Psoas muscle (tissue), 8 donors: ENCODE measurements around the gene GPRIN2. TPM values are rescaled to one million over a fixed set of nuclear protein-coding genes. Genes with fewer than 3 reads are reported as not detected.
A peak's percentile ranks its signal among the peaks of the same experiment; 100 is the strongest.

Source experiments
- ATAC-seq, 4 donors: fragments of 200-7000 bp; cut with Tn5 transposase; one replicate each; pipeline ENCODE4 v1.9.1; 2020; ENCODE audit warnings: moderate library complexity in 3 of 4, mild to moderate bottlenecking in 2 of 4
- DNase-seq, 2 donors: peaks; one replicate each; pipeline ENCODE4 v3.0.0-alpha.2; 2020
- H3K27ac ChIP-seq: fragments of 200-600 bp; one replicate; pipeline ENCODE4 v1.8.0; 2022
- H3K27me3 ChIP-seq, 3 donors: fragments of 200-600 bp in 1 of 3; one replicate each; pipeline versions ENCODE4 v1.6.1 to v1.8.0; 2013 to 2022; ENCODE audit warnings: low read length in 2 of 3, mild to moderate bottlenecking in 2 of 3, moderate library complexity in 1 of 3; ENCODE audit not compliant: insufficient read depth in 3 of 3
- H3K36me3 ChIP-seq, 2 donors: fragments of 200-600 bp in 1 of 2; one replicate each; pipeline versions ENCODE4 v1.6.1 to v1.8.0; 2013 to 2022; ENCODE audit warnings: low read depth in 1 of 2, mild to moderate bottlenecking in 1 of 2, moderate library complexity in 1 of 2; ENCODE audit not compliant: insufficient read depth in 1 of 2
- H3K4me1 ChIP-seq: fragments of 200-600 bp; one replicate; pipeline ENCODE4 v1.8.0; 2022
- H3K4me3 ChIP-seq: fragments of 200-600 bp; one replicate; pipeline ENCODE4 v1.8.0; 2022; ENCODE audit warnings: mild to moderate bottlenecking
- H3K9me3 ChIP-seq: fragments of 200-600 bp; one replicate; pipeline ENCODE4 v1.8.0; 2022
- CTCF ChIP-seq: fragments of 200-600 bp; IDR thresholded peaks from one replicate; pipeline ENCODE4 v1.8.0; 2022; ENCODE audit warnings: antibody characterized with exemption
- WGBS, 3 donors: extraction: QIAGEN DNeasy Blood & Tissue Kit; methylation state at CpG; one replicate each; pipeline versions ENCODE4 v1.1.6 to v1.1.7; 2013; 5-methylcytosine and 5-hydroxymethylcytosine counted together
- intact Hi-C, 2 donors: fragments of 100-400 bp; cut with DNase I; formaldehyde crosslinking; loops; one replicate each; pipeline versions ENCODE4 v1.11.0 to v1.14.2; 2022
- polyA plus RNA-seq, 3 donors: library from polyadenylated mRNA; stranded (reverse); fragments of 200-250 nt; gene quantifications; one replicate each; pipeline ENCODE4 v1.2.3, GENCODE V29; 2013
- total RNA-seq, 4 donors: library from RNA; stranded (reverse); fragmentation: NEBNext Ultra II Directional in 2 of 4; extraction: Animal tissue kit (Norgen Biotek cat#: 25700) in 2 of 4; gene quantifications; one replicate each; pipeline versions ENCODE4 v1.2.1 to v1.2.4, GENCODE V29; 2021 to 2023
- donor health status: healthy with polysubstance abuse.
- donor health status: DM: no; HTN: no; CAD: no; lungs with moderate emphysema.
- donor health status: Bipolar disorder and iron deficiency.
- donor health status: healthy.
- donor health status: DM: yes; HTN: yes; CAD: no.
- donor health status: DM: no; HTN: no; CAD: no.
- donor health status: DM: no; HTN: no; CAD: no.
- donor health status: DM: yes; HTN: yes; CAD: no.

Gene GPRIN2
- total and polyA plus RNA-seq, 7 donors, result not detected

- ATAC-seq (no peak), DNase-seq (peak; percentile 10 to 56)
- intact Hi-C loops, result loop anchor here in 1 of 2 donors (10.0 kb wide), 1 partner anchor 325 kb away; no protein-coding TSS in a partner anchor
- H3K9me3 ChIP-seq, result no peaks in the 10 kb centered on the region
- peaks cover 0 to 24% (median 2%) of the 10 kb centered on the region in 3 donors for H3K27me3 ChIP-seq
- 86 to 89% (median 87%) methylated on average over 31 of the region's 31 CpGs for whole genome bisulfite sequencing, 3 donors
- no peak for TF ChIP-seq CTCF
- H3K4me1 ChIP-seq, result no peaks in the 10 kb centered on the region
- no peaks in the 10 kb centered on the region for H3K36me3 ChIP-seq
- no peak overlapping the region for H3K27ac ChIP-seq
- H3K4me3 ChIP-seq, result no peak overlapping the region
These were observed 7.0 kb downstream of the GPRIN2 start for GRCh38 chr10:46549171-46550075.

DNA sequence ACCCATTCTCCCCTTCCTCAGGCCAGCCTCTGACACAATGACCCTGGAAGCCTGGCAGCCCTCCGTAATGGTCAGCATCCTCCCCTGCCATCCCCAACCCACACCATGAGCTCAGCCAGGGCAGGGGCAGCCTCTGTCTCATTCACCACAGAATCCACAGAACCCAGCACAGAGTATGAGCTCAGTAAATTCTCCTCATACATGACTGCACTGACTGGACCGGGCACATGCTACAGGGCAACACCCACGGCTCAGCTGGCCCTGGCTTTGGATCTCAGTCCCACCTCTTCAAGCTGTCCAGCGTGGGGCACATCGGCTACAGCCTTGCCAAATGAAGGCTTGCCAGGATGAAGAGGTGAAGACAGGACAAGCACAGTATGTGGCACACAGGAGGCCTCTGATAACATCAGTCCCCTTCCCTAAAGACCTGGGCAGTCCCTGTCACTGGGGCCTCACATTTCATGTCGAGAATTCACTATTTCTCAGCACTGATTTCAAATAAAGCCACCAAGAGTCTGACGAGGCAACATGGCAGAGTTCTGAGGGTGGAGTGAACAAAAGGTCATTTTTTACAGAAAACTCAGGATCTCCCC lies 7.9 kb downstream of the GPRIN2 start:
- no peak overlapping the region for H3K27ac ChIP-seq
- no peak overlapping the region for H3K4me3 ChIP-seq
- WGBS, 3 donors, result 51 to 67% (median 53%) methylated on average over 7 of the region's 7 CpGs
- intact Hi-C loops, result no loop called here
- peaks cover 0 to 20% (median 2%) of the 10 kb centered on the region in 3 donors for H3K27me3 ChIP-seq
- H3K36me3 ChIP-seq, result no peaks in the 10 kb centered on the region
- ATAC-seq (no peak), DNase-seq (peak; percentile 15 to 35)
- H3K4me1 ChIP-seq, result no peaks in the 10 kb centered on the region
- no peak for TF ChIP-seq CTCF
- no peaks in the 10 kb centered on the region for H3K9me3 ChIP-seq

GRCh38 chr10:46547541-46548497 lies 8.6 kb downstream of the GPRIN2 start:
- H3K4me1 ChIP-seq, result no peaks in the 10 kb centered on the region
- peaks cover 0 to 21% (median 2%) of the 10 kb centered on the region in 3 donors for H3K27me3 ChIP-seq
- TF ChIP-seq CTCF, result no peak
- DNase-seq (peak; percentile 4 to 35), ATAC-seq (no peak)
- intact Hi-C loops, result no loop called here
- no peaks in the 10 kb centered on the region for H3K9me3 ChIP-seq
- WGBS, 3 donors, result 69 to 74% (median 73%) methylated on average over 11 of the region's 11 CpGs
- no peaks in the 10 kb centered on the region for H3K36me3 ChIP-seq
- H3K4me3 ChIP-seq, result no peak overlapping the region
- no peak overlapping the region for H3K27ac ChIP-seq

- TF ChIP-seq CTCF, result no peak
- Histone ChIP-seq H3K36me3 (no peaks in the 10 kb centered on the region), H3K4me1 (no peaks in the 10 kb centered on the region), H3K9me3 (no peaks in the 10 kb centered on the region), H3K27me3 (peaks cover 0 to 24% (median 3%) of the 10 kb centered on the region in 3 donors), H3K27ac (no peak overlapping the region), H3K4me3 (no peak overlapping the region)
- 77 to 82% (median 78%) methylated on average over 11 of the region's 11 CpGs for WGBS, 3 donors
- intact Hi-C loops, result no loop called here
- DNase-seq, result peak; percentile 14 to 51
- no peak for ATAC-seq
These were observed 9.6 kb downstream of the GPRIN2 start for GRCh38 chr10:46546591-46547540.
